T1000 (cell line): ENCODE results near the gene STK39.

Experiments used
- DNase-seq: peaks from one replicate; lab custom pipeline; 2025; ENCODE audit warnings: mixed read lengths; lab: John Stamatoyannopoulos, UW

The STK39 gene

GRCh38 chr2:168184681-168185513 is 62.5 kb downstream of the STK39 start:
- no peak for DNase-seq

- DNase-seq: no peak
Observed at GRCh38 chr2:168183308-168183997, 63.9 kb downstream of the STK39 start.

GRCh38 chr2:168182550-168183249 is 64.7 kb downstream of the STK39 start:
- DNase-seq: no peak

DNA sequence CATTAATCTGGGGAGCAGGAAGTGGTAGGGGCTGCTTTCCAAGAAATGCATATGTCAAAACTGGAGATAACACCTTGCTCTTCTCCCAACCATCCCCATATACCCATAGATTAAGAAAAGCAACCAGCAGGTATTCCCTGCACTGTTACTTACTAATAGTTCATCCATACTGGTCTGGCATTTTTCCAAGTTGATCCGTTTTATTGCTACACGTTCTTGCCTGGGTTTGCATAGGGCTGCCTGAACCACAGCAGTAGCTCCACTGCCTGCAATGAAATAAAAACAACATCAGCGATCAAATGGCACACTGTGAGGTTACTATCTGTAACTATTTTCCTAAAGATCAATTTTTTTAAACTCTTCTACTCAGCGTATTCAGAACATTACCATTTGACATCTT is 65.6 kb downstream of the STK39 start:
- DNase-seq: no peak

- DNase-seq: no peak
Observed at GRCh38 chr2:168180914-168181313, 66.5 kb downstream of the STK39 start.

GRCh38 chr2:168180483-168180882 is 66.9 kb downstream of the STK39 start:
- no peak for DNase-seq

- no peak for DNase-seq
Observed at GRCh38 chr2:168179592-168179991, 67.8 kb downstream of the STK39 start.

- no peak for DNase-seq
Observed at GRCh38 chr2:168178520-168179324, 68.7 kb downstream of the STK39 start.

- DNase-seq: no peak
Observed at GRCh38 chr2:168176402-168176801, 71.0 kb downstream of the STK39 start.

- no peak for DNase-seq
Observed at GRCh38 chr2:168175469-168175868, 71.9 kb downstream of the STK39 start.

DNA sequence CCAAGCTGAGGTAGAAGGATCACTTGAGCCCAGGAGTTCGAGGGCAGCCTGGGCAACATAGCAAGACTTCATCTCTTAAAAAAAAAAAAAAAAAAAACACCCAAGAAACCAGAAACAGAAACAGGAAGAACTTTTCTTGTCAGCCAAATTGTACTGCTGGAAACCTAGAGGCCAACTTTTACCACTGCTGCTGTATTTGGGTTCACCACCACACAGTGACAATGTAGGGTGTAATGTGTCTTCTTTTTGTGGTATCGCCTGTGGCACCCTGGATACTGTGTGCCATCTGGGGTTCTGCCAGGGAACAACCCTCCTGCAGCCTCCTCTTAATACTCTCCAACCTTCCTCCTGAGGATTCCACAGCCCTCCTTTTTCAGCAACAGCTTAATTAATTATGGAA is 72.6 kb downstream of the STK39 start:
- no peak for DNase-seq

DNA sequence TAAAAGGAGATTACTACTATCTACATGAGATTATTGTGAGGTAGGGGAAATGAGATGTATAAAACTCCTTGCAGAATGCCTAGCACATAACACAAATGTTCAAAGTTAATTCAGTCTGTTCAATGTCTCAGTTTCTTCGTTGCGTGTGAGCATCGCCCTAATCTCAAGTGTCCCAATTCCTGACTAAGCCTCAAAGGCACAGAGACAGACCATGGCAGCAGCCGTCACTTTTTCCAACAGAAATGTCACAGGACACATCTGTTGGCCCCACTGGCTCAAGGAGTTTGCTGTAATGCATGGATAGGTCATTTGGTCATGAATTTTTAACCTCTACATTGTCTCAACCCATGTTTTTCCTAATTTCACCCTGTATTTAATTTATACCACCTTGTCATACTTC is 75.3 kb downstream of the STK39 start:
- DNase-seq: no peak

GRCh38 chr2:168171059-168171762 is 76.2 kb downstream of the STK39 start:
- DNase-seq: no peak

GRCh38 chr2:168169097-168169745 is 78.2 kb downstream of the STK39 start:
- DNase-seq: no peak

- no peak for DNase-seq
Observed at GRCh38 chr2:168167511-168168263, 79.7 kb downstream of the STK39 start.

DNA sequence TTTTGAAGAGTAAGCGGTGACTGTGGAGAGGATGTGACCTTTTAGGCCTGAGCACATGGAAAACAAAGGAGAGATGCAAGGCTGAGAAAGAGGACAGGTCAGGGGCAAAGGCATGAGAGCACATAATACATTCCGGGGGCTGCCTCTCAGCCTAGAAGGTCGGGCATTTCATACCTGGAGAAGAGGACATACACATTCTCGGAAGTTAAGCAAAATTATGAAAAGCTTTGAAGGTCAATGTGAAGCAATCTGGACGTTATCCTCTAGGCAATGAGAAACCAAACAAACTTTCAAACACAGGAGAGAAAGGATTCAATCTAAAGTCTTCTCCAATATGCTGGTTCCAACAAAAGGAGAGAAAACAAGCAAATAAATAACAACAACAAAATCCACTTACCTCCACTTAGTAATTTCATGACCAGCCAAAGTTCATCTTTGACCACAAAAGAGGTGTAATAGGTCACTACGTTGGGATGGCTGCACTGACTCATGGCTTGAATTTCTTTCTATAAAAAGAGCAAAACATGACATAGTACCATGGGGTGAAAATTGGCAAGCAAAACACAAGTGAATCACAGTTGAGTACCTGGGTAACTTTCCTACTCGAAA is 80.4 kb downstream of the STK39 start:
- DNase-seq: no peak

GRCh38 chr2:168165985-168166901 is 81.2 kb downstream of the STK39 start:
- no peak for DNase-seq

DNA sequence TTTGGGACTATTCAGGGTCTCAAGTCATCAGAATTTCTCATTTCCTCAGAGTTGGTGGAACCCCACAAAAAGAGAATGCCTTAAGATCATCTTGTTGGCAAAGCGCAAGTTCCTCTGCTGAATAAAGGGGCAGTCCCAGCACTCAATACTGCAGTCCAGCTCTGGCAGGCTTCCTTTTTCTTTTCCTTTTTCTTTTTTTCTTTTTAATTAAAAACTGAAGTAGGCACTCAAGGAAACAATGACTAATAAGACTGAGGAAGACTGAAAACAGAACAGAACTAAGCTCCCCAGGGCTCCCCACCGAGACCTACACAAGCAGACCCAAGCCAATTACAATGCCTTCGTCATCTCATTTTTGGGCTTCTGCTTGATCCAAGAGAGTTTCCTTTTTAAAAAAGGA is 82.0 kb downstream of the STK39 start:
- no peak for DNase-seq

DNA sequence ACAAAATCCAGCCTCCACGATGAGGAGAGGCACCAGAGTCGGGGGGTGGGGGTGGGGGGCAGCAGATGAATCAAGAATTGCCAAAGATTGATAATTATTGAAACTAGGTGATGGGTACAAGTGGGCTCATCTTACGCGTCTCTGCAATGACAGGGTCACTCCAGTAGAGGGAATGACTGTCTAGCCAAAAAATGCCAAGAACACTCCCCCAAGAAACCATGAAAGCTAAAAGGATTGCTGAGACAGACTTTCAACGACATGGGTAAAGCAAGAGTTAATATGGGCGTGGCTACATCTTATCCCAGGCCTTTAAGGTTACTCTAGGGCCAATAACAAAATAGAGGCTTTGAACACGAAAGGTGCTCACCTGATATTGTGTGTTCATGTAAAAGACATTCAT is 86.5 kb downstream of the STK39 start:
- DNase-seq: no peak
